ENCODE measurements around the gene LIMS1. TPM values are rescaled to one million over a fixed set of nuclear protein-coding genes. Genes with fewer than 3 reads are reported as not detected.
"Not testable (repeated sequence)": the region's sequence is repeated elsewhere in the genome, so short reads cannot be mapped to it uniquely, and the experiment has no call there.

The LIMS1 gene, protein sequence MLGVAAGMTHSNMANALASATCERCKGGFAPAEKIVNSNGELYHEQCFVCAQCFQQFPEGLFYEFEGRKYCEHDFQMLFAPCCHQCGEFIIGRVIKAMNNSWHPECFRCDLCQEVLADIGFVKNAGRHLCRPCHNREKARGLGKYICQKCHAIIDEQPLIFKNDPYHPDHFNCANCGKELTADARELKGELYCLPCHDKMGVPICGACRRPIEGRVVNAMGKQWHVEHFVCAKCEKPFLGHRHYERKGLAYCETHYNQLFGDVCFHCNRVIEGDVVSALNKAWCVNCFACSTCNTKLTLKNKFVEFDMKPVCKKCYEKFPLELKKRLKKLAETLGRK
- polyA plus RNA-seq, result 10 to 100 TPM; 11.0 to 14.4 TPM

DNA sequence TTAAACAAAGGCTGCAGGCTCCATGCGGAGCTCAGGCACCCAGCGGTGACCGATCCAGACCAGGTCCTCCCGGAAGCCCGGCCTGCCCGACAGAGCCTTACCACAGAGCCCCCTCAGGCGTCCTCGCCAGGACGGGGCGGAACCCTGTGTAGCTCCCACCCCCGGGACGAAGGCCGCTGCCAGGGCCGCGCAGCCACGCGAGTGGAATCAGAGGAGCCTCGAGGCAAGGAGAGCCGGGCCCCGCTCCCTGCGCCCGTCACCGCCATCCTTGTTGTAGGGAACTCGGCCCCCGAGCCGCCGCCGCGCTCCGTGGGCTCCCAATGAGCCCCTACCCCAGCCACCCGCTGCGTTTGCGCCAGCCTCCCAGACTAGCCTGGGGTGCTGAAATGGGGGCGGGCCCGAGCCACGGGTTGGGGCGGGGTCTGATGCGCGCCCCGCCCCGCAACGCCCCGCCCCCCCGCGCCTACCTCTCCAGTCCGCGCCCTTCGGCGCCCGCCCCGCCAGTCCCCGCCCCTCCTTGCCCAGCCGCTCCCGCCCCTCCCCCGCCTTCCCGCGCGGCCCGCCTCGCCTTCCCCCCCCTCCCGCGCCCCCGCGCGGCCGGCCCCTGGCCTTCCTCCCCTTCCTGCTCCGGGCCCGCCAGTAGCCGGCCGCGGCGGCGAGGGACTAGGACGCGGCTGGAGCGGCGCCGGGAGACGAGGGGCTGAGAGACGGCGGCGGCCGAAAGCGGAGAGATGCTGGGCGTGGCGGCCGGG, at the start of gene LIMS1:
Gene LIMS1 (plus strand): TSS at position 639 of the 752 bp plus-strand sequence. CDS start 93 bp downstream, at position 732.
- Histone ChIP-seq H3K27ac (ENCODE audit: low read depth in 2 of 2, low read length in 1 of 2) (peak within 1 kb of the TSS; percentile 89 to 91), H3K4me1 (ENCODE audit: control insufficient read depth in 2 of 2, insufficient read depth in 2 of 2, low read length in 1 of 2) (peaks cover 0 to 3% of the 10 kb centered on the region in 2 donors), H3K36me3 (ENCODE audit: control insufficient read depth in 2 of 2, insufficient read depth in 2 of 2, low read length in 1 of 2) (no peaks in the 10 kb centered on the region), H3K4me3 (ENCODE audit: low read depth in 1 of 2, low read length in 2 of 2) (peak within 1 kb of the TSS; percentile 84 to 87), H3K27me3 (ENCODE audit: control insufficient read depth in 1 of 2, insufficient read depth in 2 of 2, low read length in 2 of 2) (no peaks in the 10 kb centered on the region), H3K9me3 (ENCODE audit: control insufficient read depth in 2 of 2, insufficient read depth in 1 of 2, low read depth in 1 of 2, low read length in 1 of 2) (no peaks in the 10 kb centered on the region)
- WGBS, 2 donors, result 0% methylated on average over 43 to 84 of the region's 87 CpGs

DNA sequence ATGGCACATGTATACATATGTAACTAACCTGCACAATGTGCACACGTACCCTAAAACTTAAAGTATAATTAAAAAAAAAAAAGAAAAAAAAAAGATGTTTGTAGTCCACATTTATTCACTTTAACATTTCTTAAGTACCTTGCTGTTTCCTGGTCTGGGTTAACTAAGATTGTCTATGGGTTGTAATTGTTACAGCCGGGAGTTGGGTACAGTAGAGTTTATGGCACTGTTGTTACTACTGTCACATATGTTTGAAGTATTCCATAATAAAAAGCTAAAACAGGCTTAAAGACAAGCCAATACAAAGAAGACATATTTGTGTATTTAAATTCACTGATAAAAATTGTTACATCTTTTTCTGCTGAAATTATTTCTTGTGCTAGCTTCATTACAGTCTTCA, 49.0 kb upstream of the LIMS1 start:
- no peak overlapping the region for H3K4me3 ChIP-seq (ENCODE audit: low read depth in 1 of 2, low read length in 2 of 2)
- H3K36me3 ChIP-seq (ENCODE audit: control insufficient read depth in 2 of 2, insufficient read depth in 2 of 2, low read length in 1 of 2), result peaks cover 7 to 9% of the 10 kb centered on the region in 2 donors
- H3K27ac ChIP-seq (ENCODE audit: low read depth in 2 of 2, low read length in 1 of 2), result no peak overlapping the region
- no peaks in the 10 kb centered on the region for H3K9me3 ChIP-seq (ENCODE audit: control insufficient read depth in 2 of 2, insufficient read depth in 1 of 2, low read depth in 1 of 2, low read length in 1 of 2)
- WGBS, 2 donors, result 95 to 97% methylated on average over 2 of the region's 2 CpGs
- H3K4me1 ChIP-seq (ENCODE audit: control insufficient read depth in 2 of 2, insufficient read depth in 2 of 2, low read length in 1 of 2), result no peaks in the 10 kb centered on the region
- no peaks in the 10 kb centered on the region for H3K27me3 ChIP-seq (ENCODE audit: control insufficient read depth in 1 of 2, insufficient read depth in 2 of 2, low read length in 2 of 2)

DNA sequence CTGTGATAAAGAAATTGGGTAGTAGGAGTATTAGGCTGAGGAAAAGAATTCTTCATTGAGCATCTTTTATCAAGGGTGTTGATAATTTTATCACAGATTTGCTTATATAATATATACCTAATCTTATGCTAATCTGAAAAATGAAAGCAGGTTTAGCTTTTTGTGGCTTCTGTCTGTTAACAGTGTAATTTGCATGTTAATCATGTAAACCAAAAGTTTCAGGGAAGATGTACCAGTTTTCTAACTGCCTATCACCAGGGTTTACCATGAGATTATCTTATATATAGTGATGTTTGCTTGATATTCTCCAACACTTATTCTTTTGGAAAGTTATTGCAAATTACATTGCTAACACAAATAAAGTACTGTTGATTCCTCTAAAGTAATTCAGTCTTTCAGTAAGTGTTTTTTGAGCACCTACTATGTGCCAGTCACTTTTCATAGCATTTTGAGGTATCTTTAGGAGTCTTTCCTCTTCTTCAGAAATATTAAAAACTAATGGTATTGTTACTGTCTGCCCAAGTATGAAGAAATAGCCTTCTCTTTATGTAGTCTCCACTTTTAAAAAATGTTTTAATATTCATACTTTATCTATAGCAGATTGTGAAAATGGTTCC, 43.7 kb upstream of the LIMS1 start:
- Histone ChIP-seq H3K9me3 (ENCODE audit: control insufficient read depth in 2 of 2, insufficient read depth in 1 of 2, low read depth in 1 of 2, low read length in 1 of 2) (no peaks in the 10 kb centered on the region), H3K4me3 (ENCODE audit: low read depth in 1 of 2, low read length in 2 of 2) (no peak overlapping the region), H3K27me3 (ENCODE audit: control insufficient read depth in 1 of 2, insufficient read depth in 2 of 2, low read length in 2 of 2) (no peaks in the 10 kb centered on the region), H3K4me1 (ENCODE audit: control insufficient read depth in 2 of 2, insufficient read depth in 2 of 2, low read length in 1 of 2) (no peaks in the 10 kb centered on the region), H3K27ac (ENCODE audit: low read depth in 2 of 2, low read length in 1 of 2) (no peak overlapping the region), H3K36me3 (ENCODE audit: control insufficient read depth in 2 of 2, insufficient read depth in 2 of 2, low read length in 1 of 2) (peaks cover 3 to 5% of the 10 kb centered on the region in 2 donors)

DNA sequence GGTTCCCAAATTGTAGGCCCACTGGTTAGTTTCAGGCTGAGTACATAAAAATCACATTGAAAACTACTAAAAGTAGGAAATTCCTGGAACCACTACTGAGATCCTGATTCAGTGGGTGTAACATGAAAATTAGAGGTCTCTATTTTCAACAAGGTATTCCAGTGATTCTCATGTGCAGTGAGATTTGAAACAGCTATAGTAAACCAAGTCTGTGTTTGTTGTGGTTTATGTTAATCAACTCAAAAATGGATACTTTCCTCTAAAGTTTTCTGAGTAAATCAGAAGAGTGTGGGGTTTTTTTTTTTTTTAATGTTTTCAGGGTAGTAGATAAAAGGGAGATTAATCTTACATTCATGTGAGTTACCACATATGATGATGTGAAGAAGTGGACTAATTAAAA, 42.4 kb upstream of the LIMS1 start:
- Histone ChIP-seq H3K4me3 (ENCODE audit: low read depth in 1 of 2, low read length in 2 of 2) (no peak overlapping the region), H3K4me1 (ENCODE audit: control insufficient read depth in 2 of 2, insufficient read depth in 2 of 2, low read length in 1 of 2) (no peaks in the 10 kb centered on the region), H3K36me3 (ENCODE audit: control insufficient read depth in 2 of 2, insufficient read depth in 2 of 2, low read length in 1 of 2) (peaks cover 0 to 2% of the 10 kb centered on the region in 2 donors)

DNA sequence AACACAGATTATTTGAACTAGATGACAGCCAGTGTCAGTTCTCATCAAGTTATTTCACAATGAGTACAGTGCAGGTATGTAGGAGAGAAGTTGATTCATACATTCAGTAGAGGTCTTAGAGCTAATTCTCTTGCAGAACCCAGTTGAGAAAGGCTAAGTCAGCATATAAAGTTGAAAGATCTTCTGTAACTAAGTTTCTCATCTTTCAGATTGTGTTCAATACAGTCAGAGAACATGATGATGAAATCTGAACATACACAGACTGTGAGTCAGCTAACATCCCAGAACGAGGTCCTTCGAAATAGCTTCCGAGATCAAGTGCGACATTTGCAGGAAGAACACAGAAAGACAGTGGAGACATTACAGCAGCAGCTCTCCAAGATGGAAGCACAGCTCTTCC, 41.9 kb upstream of the LIMS1 start:
- Histone ChIP-seq H3K36me3 (ENCODE audit: control insufficient read depth in 2 of 2, insufficient read depth in 2 of 2, low read length in 1 of 2) (peaks cover 0 to 5% of the 10 kb centered on the region in 2 donors), H3K27ac (ENCODE audit: low read depth in 2 of 2, low read length in 1 of 2) (no peak overlapping the region), H3K4me3 (ENCODE audit: low read depth in 1 of 2, low read length in 2 of 2) (no peak overlapping the region), H3K9me3 (ENCODE audit: control insufficient read depth in 2 of 2, insufficient read depth in 1 of 2, low read depth in 1 of 2, low read length in 1 of 2) (no peaks in the 10 kb centered on the region), H3K27me3 (ENCODE audit: control insufficient read depth in 1 of 2, insufficient read depth in 2 of 2, low read length in 2 of 2) (no peaks in the 10 kb centered on the region), H3K4me1 (ENCODE audit: control insufficient read depth in 2 of 2, insufficient read depth in 2 of 2, low read length in 1 of 2) (no peaks in the 10 kb centered on the region)
- 85 to 88% methylated on average over 4 of the region's 4 CpGs for whole genome bisulfite sequencing, 2 donors

More for the DNA sequence above, 42.4 kb upstream of the LIMS1 start:
- Histone ChIP-seq H3K9me3 (ENCODE audit: control insufficient read depth in 2 of 2, insufficient read depth in 1 of 2, low read depth in 1 of 2, low read length in 1 of 2) (no peaks in the 10 kb centered on the region), H3K27ac (ENCODE audit: low read depth in 2 of 2, low read length in 1 of 2) (no peak overlapping the region), H3K27me3 (ENCODE audit: control insufficient read depth in 1 of 2, insufficient read depth in 2 of 2, low read length in 2 of 2) (no peaks in the 10 kb centered on the region)

DNA sequence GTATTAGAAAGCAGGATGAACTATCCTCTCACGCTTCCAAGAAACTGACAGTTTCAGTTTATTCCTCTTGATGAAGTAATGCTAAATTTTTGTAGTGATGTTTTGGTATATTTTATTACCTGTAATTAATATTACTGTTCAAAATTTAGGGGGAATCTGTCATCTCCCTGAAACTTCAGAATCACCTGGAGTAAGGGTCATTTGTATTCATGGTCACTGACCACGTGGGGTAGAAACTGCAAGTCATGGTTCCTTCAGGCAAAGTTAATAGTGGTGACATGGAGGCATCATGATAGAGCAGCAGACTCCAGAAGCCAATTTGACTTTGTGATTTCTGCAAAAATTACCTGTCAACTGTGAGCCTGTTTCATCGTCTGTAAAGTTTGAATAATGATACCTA, 38.1 kb upstream of the LIMS1 start:
- not testable (repeated sequence) for H3K27me3 ChIP-seq (ENCODE audit: control insufficient read depth in 1 of 2, insufficient read depth in 2 of 2, low read length in 2 of 2); H3K27ac ChIP-seq (ENCODE audit: low read depth in 2 of 2, low read length in 1 of 2); H3K4me1 ChIP-seq (ENCODE audit: control insufficient read depth in 2 of 2, insufficient read depth in 2 of 2, low read length in 1 of 2); H3K4me3 ChIP-seq (ENCODE audit: low read depth in 1 of 2, low read length in 2 of 2); H3K36me3 ChIP-seq (ENCODE audit: control insufficient read depth in 2 of 2, insufficient read depth in 2 of 2, low read length in 1 of 2); H3K9me3 ChIP-seq (ENCODE audit: control insufficient read depth in 2 of 2, insufficient read depth in 1 of 2, low read depth in 1 of 2, low read length in 1 of 2)
- WGBS, 2 donors, result 83% methylated on average over 1 to 2 of the region's 3 CpGs

DNA sequence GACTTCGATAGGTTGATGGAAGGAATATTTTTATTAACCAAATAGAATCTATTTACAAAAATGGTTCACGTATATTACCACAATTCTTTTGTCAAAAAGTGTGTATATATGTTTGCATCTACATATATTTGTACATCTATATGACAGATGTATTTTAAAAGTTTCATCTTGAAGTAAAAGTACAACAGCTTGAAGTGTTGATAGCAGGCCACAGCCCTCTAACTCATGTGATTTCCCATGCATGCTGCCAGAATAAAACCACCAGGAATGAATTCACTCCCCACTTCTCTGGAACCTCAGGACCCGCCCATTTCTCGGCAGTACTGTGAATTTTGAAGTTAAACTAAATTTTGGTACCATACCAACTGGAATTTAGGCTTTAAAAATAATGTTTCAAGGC, 26.6 kb upstream of the LIMS1 start:
- not testable (repeated sequence) for H3K4me3 ChIP-seq (ENCODE audit: low read depth in 1 of 2, low read length in 2 of 2); H3K27me3 ChIP-seq (ENCODE audit: control insufficient read depth in 1 of 2, insufficient read depth in 2 of 2, low read length in 2 of 2); H3K27ac ChIP-seq (ENCODE audit: low read depth in 2 of 2, low read length in 1 of 2); H3K9me3 ChIP-seq (ENCODE audit: control insufficient read depth in 2 of 2, insufficient read depth in 1 of 2, low read depth in 1 of 2, low read length in 1 of 2); H3K4me1 ChIP-seq (ENCODE audit: control insufficient read depth in 2 of 2, insufficient read depth in 2 of 2, low read length in 1 of 2); H3K36me3 ChIP-seq (ENCODE audit: control insufficient read depth in 2 of 2, insufficient read depth in 2 of 2, low read length in 1 of 2)
- WGBS, 2 donors, result 79 to 89% methylated on average over 4 of the region's 4 CpGs

DNA sequence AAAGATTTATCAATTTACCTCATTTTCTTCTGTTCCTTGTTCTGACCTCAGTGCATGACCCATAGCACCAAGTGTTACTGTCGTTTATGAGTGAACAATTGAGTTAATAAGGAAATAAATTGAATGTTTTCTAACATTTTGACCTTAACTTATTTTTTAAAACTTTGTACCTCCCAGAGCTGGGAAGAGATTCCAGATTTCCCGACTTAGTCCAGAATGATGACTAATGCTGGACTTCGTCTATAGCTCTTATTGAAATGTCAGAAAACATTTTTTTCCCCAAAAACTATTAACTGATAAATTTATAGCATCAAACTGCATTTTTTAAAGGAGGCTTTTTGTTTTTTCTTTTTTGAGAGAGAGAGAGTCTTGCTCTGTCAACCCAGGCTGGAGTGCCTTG, 21.8 kb upstream of the LIMS1 start:
- H3K27ac ChIP-seq (ENCODE audit: low read depth in 2 of 2, low read length in 1 of 2); H3K27me3 ChIP-seq (ENCODE audit: control insufficient read depth in 1 of 2, insufficient read depth in 2 of 2, low read length in 2 of 2); H3K9me3 ChIP-seq (ENCODE audit: control insufficient read depth in 2 of 2, insufficient read depth in 1 of 2, low read depth in 1 of 2, low read length in 1 of 2); H3K4me3 ChIP-seq (ENCODE audit: low read depth in 1 of 2, low read length in 2 of 2); H3K4me1 ChIP-seq (ENCODE audit: control insufficient read depth in 2 of 2, insufficient read depth in 2 of 2, low read length in 1 of 2); H3K36me3 ChIP-seq (ENCODE audit: control insufficient read depth in 2 of 2, insufficient read depth in 2 of 2, low read length in 1 of 2): not testable (repeated sequence)
- 75 to 81% methylated on average over 3 of the region's 3 CpGs for WGBS, 2 donors

DNA sequence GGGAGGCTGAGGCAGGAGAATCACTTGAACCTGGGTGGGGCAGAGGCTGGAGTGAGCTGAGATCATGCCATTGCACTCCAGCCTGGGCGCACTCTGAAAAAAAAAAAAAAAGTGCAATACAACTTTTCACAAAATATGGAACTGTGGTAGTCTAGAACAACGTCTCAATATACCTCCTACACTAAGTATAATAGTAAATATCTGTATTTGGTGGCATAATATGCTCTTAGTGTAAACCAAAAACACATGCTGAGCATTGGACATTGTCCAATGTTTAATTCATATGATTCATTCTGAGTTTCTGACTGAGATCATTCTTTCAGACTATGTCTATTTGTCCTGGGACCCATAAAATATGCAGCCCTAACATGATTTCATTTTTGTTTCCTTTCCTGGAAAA, 19.8 kb upstream of the LIMS1 start:
- not testable (repeated sequence) for H3K4me1 ChIP-seq (ENCODE audit: control insufficient read depth in 2 of 2, insufficient read depth in 2 of 2, low read length in 1 of 2); H3K27me3 ChIP-seq (ENCODE audit: control insufficient read depth in 1 of 2, insufficient read depth in 2 of 2, low read length in 2 of 2); H3K36me3 ChIP-seq (ENCODE audit: control insufficient read depth in 2 of 2, insufficient read depth in 2 of 2, low read length in 1 of 2); H3K4me3 ChIP-seq (ENCODE audit: low read depth in 1 of 2, low read length in 2 of 2); H3K27ac ChIP-seq (ENCODE audit: low read depth in 2 of 2, low read length in 1 of 2); H3K9me3 ChIP-seq (ENCODE audit: control insufficient read depth in 2 of 2, insufficient read depth in 1 of 2, low read depth in 1 of 2, low read length in 1 of 2)
- 53 to 73% methylated on average over 2 of the region's 2 CpGs for WGBS, 2 donors
